ENCODE results near the gene PDE11A.

PDE11A gene

GRCh38 chr2:177709986-177710401, 362.6 kb downstream of the PDE11A start:
- Mint-ChIP-seq H3K36me3 (ENCODE audit: low read depth) (no peaks in the 10 kb centered on the region), H3K27me3 (peaks cover 9% of the 10 kb centered on the region), H3K9me3 (no peaks in the 10 kb centered on the region), H3K27ac (no peak overlapping the region), H3K4me1 (ENCODE audit: low read depth) (no peaks in the 10 kb centered on the region), H3K4me3 (no peak overlapping the region)

- H3K27ac Mint-ChIP-seq = no peak overlapping the region
- H3K27me3 Mint-ChIP-seq = peaks cover 10% of the 10 kb centered on the region
- no peak overlapping the region for H3K4me3 Mint-ChIP-seq
- H3K36me3 Mint-ChIP-seq (ENCODE audit: low read depth) = no peaks in the 10 kb centered on the region
- no peaks in the 10 kb centered on the region for H3K4me1 Mint-ChIP-seq (ENCODE audit: low read depth)
- H3K9me3 Mint-ChIP-seq = no peaks in the 10 kb centered on the region
These were observed 363.7 kb downstream of the PDE11A start for GRCh38 chr2:177708660-177709444.

GRCh38 chr2:177708106-177708505, 364.5 kb downstream of the PDE11A start:
- Mint-ChIP-seq H3K27ac (no peak overlapping the region), H3K9me3 (no peaks in the 10 kb centered on the region), H3K27me3 (peaks cover 13% of the 10 kb centered on the region), H3K36me3 (ENCODE audit: low read depth) (no peaks in the 10 kb centered on the region), H3K4me3 (no peak overlapping the region), H3K4me1 (ENCODE audit: low read depth) (no peaks in the 10 kb centered on the region)

- Mint-ChIP-seq H3K27ac (no peak overlapping the region), H3K9me3 (no peaks in the 10 kb centered on the region), H3K4me1 (ENCODE audit: low read depth) (no peaks in the 10 kb centered on the region)
These were observed 366.9 kb downstream of the PDE11A start for GRCh38 chr2:177705511-177706173.

GRCh38 chr2:177703159-177703558, 369.4 kb downstream of the PDE11A start:
- Mint-ChIP-seq H3K27me3 (peaks cover 13% of the 10 kb centered on the region), H3K36me3 (ENCODE audit: low read depth) (no peaks in the 10 kb centered on the region), H3K9me3 (no peaks in the 10 kb centered on the region)

More at GRCh38 chr2:177705511-177706173, 366.9 kb downstream of the PDE11A start:
- no peaks in the 10 kb centered on the region for H3K36me3 Mint-ChIP-seq (ENCODE audit: low read depth)
- no peak overlapping the region for H3K4me3 Mint-ChIP-seq
- peaks cover 13% of the 10 kb centered on the region for H3K27me3 Mint-ChIP-seq

GRCh38 chr2:177698281-177698680, 374.3 kb downstream of the PDE11A start:
- H3K4me3 Mint-ChIP-seq = no peak overlapping the region
- peaks cover 10% of the 10 kb centered on the region for H3K27me3 Mint-ChIP-seq
- no peaks in the 10 kb centered on the region for H3K36me3 Mint-ChIP-seq (ENCODE audit: low read depth)
- no peak overlapping the region for H3K27ac Mint-ChIP-seq
- H3K4me1 Mint-ChIP-seq (ENCODE audit: low read depth) = no peaks in the 10 kb centered on the region
- no peaks in the 10 kb centered on the region for H3K9me3 Mint-ChIP-seq

More at GRCh38 chr2:177703159-177703558, 369.4 kb downstream of the PDE11A start:
- no peak overlapping the region for H3K4me3 Mint-ChIP-seq
- H3K27ac Mint-ChIP-seq = no peak overlapping the region
- H3K4me1 Mint-ChIP-seq (ENCODE audit: low read depth) = no peaks in the 10 kb centered on the region

GRCh38 chr2:177694348-177694747, 378.2 kb downstream of the PDE11A start:
- peaks cover 10% of the 10 kb centered on the region for H3K27me3 Mint-ChIP-seq

GRCh38 chr2:177693658-177694339, 378.8 kb downstream of the PDE11A start:
- Mint-ChIP-seq H3K9me3 (no peaks in the 10 kb centered on the region), H3K27me3 (peaks cover 10% of the 10 kb centered on the region), H3K4me3 (no peak overlapping the region), H3K4me1 (ENCODE audit: low read depth) (no peaks in the 10 kb centered on the region), H3K27ac (no peak overlapping the region), H3K36me3 (ENCODE audit: low read depth) (no peaks in the 10 kb centered on the region)

More at GRCh38 chr2:177694348-177694747, 378.2 kb downstream of the PDE11A start:
- H3K9me3 Mint-ChIP-seq = no peaks in the 10 kb centered on the region
- H3K4me1 Mint-ChIP-seq (ENCODE audit: low read depth) = no peaks in the 10 kb centered on the region
- H3K4me3 Mint-ChIP-seq = no peak overlapping the region
- H3K27ac Mint-ChIP-seq = no peak overlapping the region
- no peaks in the 10 kb centered on the region for H3K36me3 Mint-ChIP-seq (ENCODE audit: low read depth)

- Mint-ChIP-seq H3K9me3 (no peaks in the 10 kb centered on the region), H3K4me3 (no peak overlapping the region), H3K27ac (no peak overlapping the region), H3K4me1 (ENCODE audit: low read depth) (no peaks in the 10 kb centered on the region), H3K36me3 (ENCODE audit: low read depth) (no peaks in the 10 kb centered on the region), H3K27me3 (peaks cover 10% of the 10 kb centered on the region)
These were observed 379.8 kb downstream of the PDE11A start for GRCh38 chr2:177692783-177693269.

GRCh38 chr2:177692042-177692782, 380.4 kb downstream of the PDE11A start:
- Mint-ChIP-seq H3K9me3 (no peaks in the 10 kb centered on the region), H3K4me1 (ENCODE audit: low read depth) (no peaks in the 10 kb centered on the region), H3K27me3 (peaks cover 10% of the 10 kb centered on the region), H3K36me3 (ENCODE audit: low read depth) (no peaks in the 10 kb centered on the region), H3K4me3 (no peak overlapping the region), H3K27ac (no peak overlapping the region)

GRCh38 chr2:177691177-177691576, 381.4 kb downstream of the PDE11A start:
- Mint-ChIP-seq H3K9me3 (no peaks in the 10 kb centered on the region), H3K27me3 (peaks cover 10% of the 10 kb centered on the region), H3K27ac (no peak overlapping the region), H3K4me1 (ENCODE audit: low read depth) (no peaks in the 10 kb centered on the region), H3K36me3 (ENCODE audit: low read depth) (no peaks in the 10 kb centered on the region), H3K4me3 (no peak overlapping the region)

GRCh38 chr2:177689623-177690022, 383.0 kb downstream of the PDE11A start:
- Mint-ChIP-seq H3K4me3 (no peak overlapping the region), H3K27ac (no peak overlapping the region), H3K36me3 (ENCODE audit: low read depth) (no peaks in the 10 kb centered on the region), H3K4me1 (ENCODE audit: low read depth) (no peaks in the 10 kb centered on the region), H3K9me3 (no peaks in the 10 kb centered on the region), H3K27me3 (peaks cover 10% of the 10 kb centered on the region)

- Mint-ChIP-seq H3K36me3 (ENCODE audit: low read depth) (no peaks in the 10 kb centered on the region), H3K27ac (no peak overlapping the region), H3K4me3 (no peak overlapping the region), H3K4me1 (ENCODE audit: low read depth) (no peaks in the 10 kb centered on the region), H3K27me3 (peaks cover 5% of the 10 kb centered on the region), H3K9me3 (no peaks in the 10 kb centered on the region)
These were observed 383.7 kb downstream of the PDE11A start for GRCh38 chr2:177688844-177689243.

- no peaks in the 10 kb centered on the region for H3K4me1 Mint-ChIP-seq (ENCODE audit: low read depth)
- no peaks in the 10 kb centered on the region for H3K9me3 Mint-ChIP-seq
- no peak overlapping the region for H3K4me3 Mint-ChIP-seq
- H3K27ac Mint-ChIP-seq = no peak overlapping the region
- no peaks in the 10 kb centered on the region for H3K36me3 Mint-ChIP-seq (ENCODE audit: low read depth)
- H3K27me3 Mint-ChIP-seq = no peaks in the 10 kb centered on the region
These were observed 388.9 kb downstream of the PDE11A start for GRCh38 chr2:177683661-177684069.

Measured in stimulated activated naive CD8-positive, alpha-beta T cell treated with anti-CD3 and anti-CD28 coated beads, Interleukin-15, Interleukin-2, amounts not matched to agents 100 ng/mL and 50 ng/mL, for 24 hours (primary cell).